Endothelial cell of umbilical vein (primary cell): Measurements from ENCODE around the gene TTC22.

Experiments
- CTCF ChIP-seq, 2 donors: IDR thresholded peaks; 1 replicate in 1 of 2; 2 replicates in 1 of 2; pipeline ENCODE4 v1.5.1; 2011; ENCODE audit warnings: low read length in 2 of 2, mild to moderate bottlenecking in 2 of 2, moderate library complexity in 2 of 2, control low read depth in 1 of 2, inconsistent platforms in 1 of 2, low read depth in 1 of 2; ENCODE audit not compliant: insufficient read depth in 1 of 2; ENCODE audit errors: extremely low read depth in 1 of 2
- MYC ChIP-seq: IDR thresholded peaks from one replicate; pipeline ENCODE4 v1.6.1; 2011; ENCODE audit warnings: mild to moderate bottlenecking, low read depth, low read length
- POLR2A ChIP-seq: IDR thresholded peaks from 2 replicates; pipeline ENCODE4 v1.6.1; 2012; ENCODE audit warnings: low read depth, mild to moderate bottlenecking, control low read depth, low read length
- POLR2AphosphoS5 ChIP-seq: IDR thresholded peaks from 2 replicates; pipeline ENCODE4 v1.6.1; 2012; ENCODE audit warnings: low read depth, mild to moderate bottlenecking, control low read depth, low read length, moderate library complexity; ENCODE audit not compliant: insufficient read depth
- TF ChIP-seq, protein P1 (sequence below): IDR thresholded peaks from 2 replicates; pipeline ENCODE4 v1.6.1; 2011; ENCODE audit not compliant: insufficient read depth, insufficient read length

DNA sequence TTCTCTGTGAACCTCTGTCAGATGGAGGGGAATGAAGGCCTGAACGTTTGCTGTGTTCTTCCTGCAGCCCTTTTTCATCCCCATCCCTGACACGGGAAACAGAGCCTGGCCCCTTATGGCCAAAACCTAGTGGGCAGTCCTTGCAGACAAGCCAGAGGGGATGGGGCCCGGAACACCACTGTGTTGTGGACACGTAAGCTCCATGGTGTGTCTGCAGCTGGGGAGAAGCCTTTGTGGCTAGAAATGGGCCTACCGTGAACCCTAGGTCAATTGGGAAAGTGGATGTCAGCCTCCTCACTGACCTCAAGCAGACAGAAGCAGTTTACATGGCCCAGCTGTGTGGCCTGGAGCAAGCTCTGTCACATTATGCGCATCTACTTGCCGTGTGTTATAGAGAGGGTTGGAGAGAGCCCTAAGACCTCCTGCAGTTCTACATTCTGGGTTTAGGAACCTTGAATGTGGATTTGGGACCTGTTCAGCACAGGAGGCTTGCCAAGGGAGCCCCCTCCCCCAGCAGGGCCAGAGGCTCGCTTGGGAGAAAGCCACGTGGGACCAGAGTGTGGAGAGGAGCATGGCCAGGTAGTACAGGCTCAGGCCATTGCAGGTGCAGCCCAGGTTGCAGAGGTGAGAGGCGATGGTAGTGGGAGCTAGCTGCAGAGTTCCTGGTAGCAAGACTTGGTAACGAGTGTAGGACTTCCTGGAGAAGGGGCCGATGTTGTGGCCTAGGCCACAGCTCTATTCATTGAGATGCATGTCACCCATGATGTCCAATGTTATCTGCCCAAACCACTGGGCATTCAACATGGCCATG lies 57.5 kb downstream of the TTC22 start:
- no peak for TF ChIP-seq CTCF (IDR thresholded peaks at IDR 0.05; ENCODE audit: extremely low read depth in 1 of 2, insufficient read depth in 1 of 2, low read depth in 1 of 2, low read length in 2 of 2)
- TF ChIP-seq, protein P1, sequence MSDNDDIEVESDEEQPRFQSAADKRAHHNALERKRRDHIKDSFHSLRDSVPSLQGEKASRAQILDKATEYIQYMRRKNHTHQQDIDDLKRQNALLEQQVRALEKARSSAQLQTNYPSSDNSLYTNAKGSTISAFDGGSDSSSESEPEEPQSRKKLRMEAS: no peak
- no peak for TF ChIP-seq MYC
- TF ChIP-seq POLR2A: no peak
- no peak for TF ChIP-seq POLR2AphosphoS5
